SK-N-MC (cell line): ENCODE measurements around the gene UBXN6.

ENCODE experiments used
- DNase-seq: peaks from one replicate; pipeline ENCODE4 v3.0.0-alpha.2; 2011; ENCODE audit warnings: low read depth, low spot score
- H3K27ac ChIP-seq: fragments of 200-600 bp; sonication (generic); 2 replicates; pipeline ENCODE4 v1.5.1; 2016; ENCODE audit warnings: mixed run types
- H3K36me3 ChIP-seq: fragments of 200-600 bp; sonication (generic); 2 replicates; pipeline ENCODE4 v1.6.1; 2017; ENCODE audit warnings: antibody characterized with exemption, low read length, mixed read lengths; ENCODE audit not compliant: insufficient read depth
- H3K4me3 ChIP-seq: fragments of 200-600 bp; sonication (generic); 2 replicates; pipeline ENCODE4 v1.5.1; 2016
- H3K9ac ChIP-seq: fragments of 200-600 bp; sonication (generic); 2 replicates; pipeline ENCODE4 v1.8.0; 2017; ENCODE audit warnings: mixed run types, mixed read lengths; ENCODE audit not compliant: insufficient read length
- H3K9me3 ChIP-seq: fragments of 200-600 bp; sonication (generic); 2 replicates; pipeline ENCODE4 v1.6.1; 2017; ENCODE audit warnings: low read depth, mild to moderate bottlenecking, antibody characterized with exemption, low read length, moderate library complexity, mixed read lengths
- EZH2 ChIP-seq: fragments of 200-600 bp; sonication (generic); IDR thresholded peaks from one replicate; pipeline ENCODE4 v1.6.1; 2017; ENCODE audit warnings: antibody characterized with exemption
- FOXP2 ChIP-seq: optimal IDR thresholded peaks from 2 replicates; pipeline ENCODE3; 2011; ENCODE audit warnings: mild to moderate bottlenecking, moderate library complexity; ENCODE audit not compliant: insufficient read depth; ENCODE audit errors: extremely low read length, control extremely low read depth
- POLR2AphosphoS5 ChIP-seq: IDR thresholded peaks from 2 replicates; pipeline ENCODE4 v1.6.1; 2012; ENCODE audit warnings: mild to moderate bottlenecking, low read depth, low read length, borderline replicate concordance

The UBXN6 gene

GRCh38 chr19:4487572-4487971, 30.0 kb upstream of the UBXN6 start:
- Histone ChIP-seq H3K9ac (no peak overlapping the region), H3K4me3 (no peak overlapping the region), H3K9me3 (no peaks in the 10 kb centered on the region), H3K36me3 (peaks cover 11% of the 10 kb centered on the region; the same call in 1 of the 2 replicates), H3K27ac (no peak overlapping the region)
- TF ChIP-seq EZH2: no peak
- TF ChIP-seq POLR2AphosphoS5: no peak
- no peak for TF ChIP-seq FOXP2
- DNase-seq: no peak

- H3K36me3 ChIP-seq: peaks cover 2% of the 10 kb centered on the region; the same call in 1 of the 2 replicates
- no peak overlapping the region for H3K27ac ChIP-seq
- no peaks in the 10 kb centered on the region for H3K9me3 ChIP-seq
- H3K4me3 ChIP-seq: no peak overlapping the region
- H3K9ac ChIP-seq: no peak overlapping the region
- TF ChIP-seq POLR2AphosphoS5: no peak
- no peak for TF ChIP-seq EZH2
- TF ChIP-seq FOXP2: no peak
- DNase-seq: no peak
Observed at GRCh38 chr19:4483385-4483784, 25.8 kb upstream of the UBXN6 start.

GRCh38 chr19:4482721-4483364, 25.2 kb upstream of the UBXN6 start:
- peaks cover 2% of the 10 kb centered on the region; the same call in 1 of the 2 replicates for H3K36me3 ChIP-seq
- H3K9me3 ChIP-seq: no peaks in the 10 kb centered on the region
- H3K4me3 ChIP-seq: no peak overlapping the region
- no peak overlapping the region for H3K27ac ChIP-seq
- H3K9ac ChIP-seq: no peak overlapping the region
- DNase-seq: no peak
- TF ChIP-seq POLR2AphosphoS5 (no peak), FOXP2 (no peak), EZH2 (no peak)

- Histone ChIP-seq H3K36me3 (peaks cover 19% of the 10 kb centered on the region; the same call in 1 of the 2 replicates), H3K4me3 (no peak overlapping the region), H3K27ac (no peak overlapping the region), H3K9me3 (no peaks in the 10 kb centered on the region), H3K9ac (no peak overlapping the region)
- DNase-seq: no peak
- TF ChIP-seq EZH2 (no peak), FOXP2 (no peak), POLR2AphosphoS5 (no peak)
Observed at GRCh38 chr19:4477034-4477801, 19.6 kb upstream of the UBXN6 start.

GRCh38 chr19:4474514-4475022, 17.0 kb upstream of the UBXN6 start:
- no peak for DNase-seq
- Histone ChIP-seq H3K27ac (no peak overlapping the region), H3K9me3 (no peaks in the 10 kb centered on the region), H3K36me3 (peaks cover 19% of the 10 kb centered on the region; the same call in 1 of the 2 replicates), H3K4me3 (0 out of 2 replicates have a peak overlapping the region, but pooled peaks have one; percentile 18), H3K9ac (peak overlapping the region; percentile 51)
- no peak for TF ChIP-seq POLR2AphosphoS5
- no peak for TF ChIP-seq EZH2
- TF ChIP-seq FOXP2: no peak

- Histone ChIP-seq H3K27ac (no peak overlapping the region), H3K36me3 (peaks cover 19% of the 10 kb centered on the region; the same call in 1 of the 2 replicates), H3K4me3 (peak overlapping the region; percentile 94; the same call in 1 of the 2 replicates), H3K9ac (peak overlapping the region; percentile 51), H3K9me3 (no peaks in the 10 kb centered on the region)
- no peak for DNase-seq
- TF ChIP-seq POLR2AphosphoS5: no peak
- no peak for TF ChIP-seq FOXP2
- TF ChIP-seq EZH2: no peak
Observed at GRCh38 chr19:4473763-4474513, 16.3 kb upstream of the UBXN6 start.

- Histone ChIP-seq H3K27ac (no peak overlapping the region), H3K36me3 (peaks cover 19% of the 10 kb centered on the region; the same call in 1 of the 2 replicates), H3K9me3 (no peaks in the 10 kb centered on the region), H3K4me3 (peak overlapping the region; percentile 94), H3K9ac (peak overlapping the region; percentile 84)
- TF ChIP-seq FOXP2 (no peak), POLR2AphosphoS5 (no peak), EZH2 (no peak)
- no peak for DNase-seq
Observed at GRCh38 chr19:4473011-4473762, 15.6 kb upstream of the UBXN6 start.
